Stimulated activated CD4-positive, alpha-beta T cell treated with anti-CD3 and anti-CD28 coated beads, Interleukin-4, amount 100 ng/mL, for 24 hours (primary cell): Measurements from ENCODE around the gene GOLGA5.

Experiments used
- DNase-seq: peaks from one replicate; pipeline ENCODE4 v3.0.0-alpha.2; 2020

Gene GOLGA5

GRCh38 chr14:92883066-92883465 is 89.0 kb downstream of the GOLGA5 start:
- no peak for DNase-seq

GRCh38 chr14:92884410-92884809 is 90.3 kb downstream of the GOLGA5 start:
- no peak for DNase-seq

GRCh38 chr14:92885279-92886061 is 91.4 kb downstream of the GOLGA5 start:
- no peak for DNase-seq

- no peak for DNase-seq
Measured at GRCh38 chr14:92886337-92886736, 92.2 kb downstream of the GOLGA5 start.

- DNase-seq = no peak
Measured at GRCh38 chr14:92887157-92887556, 93.1 kb downstream of the GOLGA5 start.

- DNase-seq = no peak
Measured at GRCh38 chr14:92888896-92889295, 94.8 kb downstream of the GOLGA5 start.
